Kidney tubule cell (primary cell): ENCODE data around the gene PALLD.
A peak's percentile ranks its signal among the peaks of the same experiment; 100 is the strongest.

Experiments
- DNase-seq: peaks from one replicate; pipeline ENCODE4 v3.0.0-alpha.2; 2018; ENCODE audit warnings: low spot score

PALLD gene

GRCh38 chr4:168734703-168735678 is 238.1 kb downstream of the PALLD start:
- no peak for DNase-seq

- no peak for DNase-seq
These were observed 238.9 kb downstream of the PALLD start for GRCh38 chr4:168735735-168736134.

GRCh38 chr4:168736860-168737805 is 240.3 kb downstream of the PALLD start:
- DNase-seq = no peak

GRCh38 chr4:168737806-168738172 is 240.9 kb downstream of the PALLD start:
- no peak for DNase-seq

DNA sequence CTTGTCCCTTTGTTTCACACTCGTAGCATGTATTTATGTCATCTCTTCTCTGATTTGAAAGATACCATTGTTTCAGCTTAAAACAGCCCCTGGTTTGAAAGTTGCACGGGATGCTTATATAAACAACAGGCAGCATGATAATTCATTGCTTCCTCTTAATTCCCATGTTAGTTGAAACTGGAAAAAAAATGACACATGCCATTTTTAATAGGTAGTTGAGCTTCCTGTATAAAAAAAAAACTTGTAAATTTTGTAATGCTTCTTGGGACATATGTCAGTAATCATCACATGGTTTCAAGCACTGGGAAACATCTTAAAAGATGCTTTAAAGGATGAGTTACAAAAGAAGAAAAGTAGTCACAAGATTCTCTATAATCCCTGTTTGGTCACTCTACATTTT is 243.0 kb downstream of the PALLD start:
- DNase-seq = no peak

DNA sequence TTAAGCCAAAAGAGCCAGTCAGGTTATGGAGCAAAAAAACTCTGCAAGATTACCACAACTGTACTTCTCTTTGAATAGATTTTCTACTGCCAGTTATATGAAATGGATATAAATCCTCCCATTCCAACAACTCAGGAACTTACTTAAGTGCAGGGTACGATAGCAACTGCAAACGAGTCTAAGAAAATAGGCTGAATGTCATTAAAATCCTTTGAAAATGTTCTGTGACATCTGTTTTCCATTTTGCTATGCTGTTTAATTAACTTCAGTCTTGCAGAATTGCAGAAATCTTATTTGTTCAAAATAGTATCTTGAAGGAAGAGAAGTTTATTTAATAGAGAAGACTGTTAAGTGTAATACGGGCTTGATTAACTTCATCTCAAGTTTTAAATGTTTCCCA is 243.8 kb downstream of the PALLD start:
- DNase-seq = no peak

- DNase-seq = no peak
These were observed 244.7 kb downstream of the PALLD start for GRCh38 chr4:168741281-168742173.

GRCh38 chr4:168743131-168743530 is 246.3 kb downstream of the PALLD start:
- no peak for DNase-seq

DNA sequence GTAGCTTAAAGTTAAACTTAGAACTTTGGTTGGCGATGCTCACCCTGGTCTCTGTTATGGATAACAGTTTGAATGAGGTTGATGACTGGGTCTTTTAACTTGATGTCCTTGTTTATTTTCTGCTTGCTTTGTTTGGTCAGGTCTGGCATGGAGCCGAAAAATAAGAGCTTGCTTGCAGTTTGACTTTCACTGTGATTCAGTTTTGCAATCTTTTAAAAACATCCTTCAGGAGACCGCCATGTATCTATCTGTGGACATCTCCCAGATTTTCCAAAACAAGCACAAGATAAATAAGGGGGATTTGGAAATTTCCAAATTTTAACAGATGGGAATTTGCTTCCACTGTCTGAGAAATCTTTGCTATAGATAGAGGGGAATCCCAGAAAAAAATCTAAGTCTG is 246.7 kb downstream of the PALLD start:
- DNase-seq = no peak

- DNase-seq = no peak
These were observed 247.2 kb downstream of the PALLD start for GRCh38 chr4:168744021-168744420.

DNA sequence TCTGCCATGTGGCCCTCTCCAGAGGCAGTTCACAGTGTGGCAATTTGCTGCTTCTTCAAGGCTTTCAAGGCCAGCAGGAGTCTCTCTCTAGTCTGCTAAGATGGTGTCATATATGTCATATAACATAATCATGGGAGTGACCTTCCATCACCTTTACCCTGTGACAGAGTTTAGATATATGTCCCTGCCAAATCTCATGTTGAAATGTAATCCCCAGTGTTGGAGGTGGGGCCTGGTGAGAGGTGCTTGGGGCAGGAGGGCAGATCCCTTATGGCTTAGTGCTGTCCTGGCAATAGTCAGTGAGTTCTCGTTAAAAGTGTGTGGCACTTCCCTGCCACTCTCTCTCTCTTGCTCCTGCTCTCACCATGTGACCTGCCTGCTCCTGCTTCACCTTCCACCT is 252.0 kb downstream of the PALLD start:
- no peak for DNase-seq

DNA sequence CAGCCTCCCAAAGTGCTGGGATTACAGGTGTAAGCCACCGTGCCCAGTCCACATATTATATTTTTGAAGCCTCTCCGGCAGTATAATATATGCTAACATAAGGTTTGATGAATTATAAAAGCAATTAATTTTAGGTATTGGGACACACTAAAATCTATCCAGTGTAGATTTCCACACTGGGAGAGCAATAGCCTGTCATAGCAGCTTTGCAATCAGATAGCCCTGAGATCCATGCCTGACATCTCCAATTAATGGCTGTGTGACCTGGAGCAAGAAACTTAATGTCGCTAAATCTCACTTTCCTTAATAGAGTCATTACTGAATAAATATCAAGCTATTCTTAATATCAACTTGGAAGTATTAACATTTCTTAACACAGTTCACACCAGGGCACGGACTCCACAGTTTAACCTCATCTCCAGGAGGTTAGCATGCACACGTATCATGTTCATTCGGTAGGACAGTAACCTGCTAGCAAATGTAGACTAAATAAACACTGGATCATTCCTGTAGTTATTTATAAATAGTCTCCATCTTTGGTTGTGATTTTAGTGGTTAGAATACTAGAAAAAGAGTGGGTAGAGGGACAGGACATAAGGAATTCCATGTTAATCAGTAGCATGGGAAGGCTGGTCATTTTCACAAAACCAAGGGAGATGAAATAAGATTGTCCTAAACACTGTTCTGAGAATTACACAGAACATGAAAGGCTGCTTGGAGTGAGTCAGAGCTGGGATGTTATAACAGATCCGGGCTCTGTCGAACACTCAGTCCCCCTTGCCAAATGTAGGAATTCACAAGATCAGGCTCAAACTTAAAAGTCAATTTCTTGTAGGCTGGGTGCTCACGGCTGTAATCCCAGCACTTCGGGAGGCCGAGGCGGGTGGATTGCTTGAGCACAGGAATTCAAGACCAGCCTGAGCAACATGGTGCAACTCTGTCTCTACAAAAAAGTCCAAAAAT is 254.7 kb downstream of the PALLD start:
- DNase-seq = peak; percentile 33

DNA sequence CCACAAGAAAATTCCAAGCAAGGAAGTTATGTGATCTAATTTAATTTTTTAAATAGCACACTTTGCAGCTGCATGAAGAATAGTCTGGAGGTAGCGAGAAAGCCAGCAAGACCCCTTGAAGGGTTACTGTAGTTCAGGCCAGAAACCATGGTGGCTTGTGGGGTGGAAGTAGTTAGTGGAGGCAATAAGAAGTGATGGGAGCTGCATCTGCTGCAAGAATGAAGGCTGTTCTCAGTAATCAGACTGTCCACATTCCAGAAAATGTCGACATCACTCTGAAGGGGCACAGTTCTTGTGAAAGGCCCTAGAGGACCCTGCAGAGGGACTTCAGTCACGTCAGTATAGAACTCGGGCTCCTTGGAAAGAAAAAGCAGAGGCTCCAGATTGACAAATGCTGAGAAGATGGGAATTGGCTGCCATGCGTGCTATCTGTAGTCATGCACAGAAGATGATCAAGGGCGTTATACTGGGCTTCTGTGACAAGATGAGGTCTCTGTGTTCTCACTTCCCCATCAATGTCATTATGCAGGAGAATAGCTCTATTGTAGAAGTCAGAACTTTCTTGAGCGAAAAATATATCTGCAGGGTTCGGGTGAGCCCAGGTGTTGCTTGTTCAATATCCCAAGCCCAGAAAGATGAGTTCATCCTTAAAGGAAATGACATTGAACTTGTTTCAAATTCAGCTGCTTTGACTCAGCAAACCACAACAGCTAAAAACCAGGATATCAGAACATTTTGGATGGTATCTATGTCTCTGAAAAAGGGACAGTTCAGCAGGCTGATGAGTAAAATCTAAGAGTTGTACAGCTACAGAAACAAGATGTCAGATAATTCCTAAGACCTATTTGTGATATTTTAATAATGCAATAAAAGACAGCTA is 259.0 kb downstream of the PALLD start:
- DNase-seq = peak; percentile 66

- DNase-seq = peak; percentile 64
These were observed 260.6 kb downstream of the PALLD start for GRCh38 chr4:168757500-168757899.

- peak; percentile 98 for DNase-seq
These were observed 261.6 kb downstream of the PALLD start for GRCh38 chr4:168758351-168758876.

DNA sequence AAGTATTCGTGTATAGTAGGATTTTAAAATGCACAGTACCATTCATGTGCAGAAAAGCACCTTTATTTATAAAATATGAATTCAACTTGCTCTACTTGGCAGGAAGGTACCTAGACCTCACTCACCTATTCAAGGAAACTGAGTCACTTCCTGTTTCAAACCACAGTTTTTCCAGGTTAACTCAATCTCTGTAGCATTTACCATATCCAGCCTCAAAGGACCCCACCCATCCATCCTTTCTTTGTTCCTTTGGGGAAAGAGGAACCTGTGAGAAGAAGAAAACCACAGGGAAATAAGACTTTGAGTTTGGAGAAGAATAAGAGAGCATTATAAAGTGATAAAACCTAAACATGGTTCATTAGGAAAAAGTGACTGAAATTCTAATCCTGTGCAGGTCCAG is 262.5 kb downstream of the PALLD start:
- peak; percentile 78 for DNase-seq

DNA sequence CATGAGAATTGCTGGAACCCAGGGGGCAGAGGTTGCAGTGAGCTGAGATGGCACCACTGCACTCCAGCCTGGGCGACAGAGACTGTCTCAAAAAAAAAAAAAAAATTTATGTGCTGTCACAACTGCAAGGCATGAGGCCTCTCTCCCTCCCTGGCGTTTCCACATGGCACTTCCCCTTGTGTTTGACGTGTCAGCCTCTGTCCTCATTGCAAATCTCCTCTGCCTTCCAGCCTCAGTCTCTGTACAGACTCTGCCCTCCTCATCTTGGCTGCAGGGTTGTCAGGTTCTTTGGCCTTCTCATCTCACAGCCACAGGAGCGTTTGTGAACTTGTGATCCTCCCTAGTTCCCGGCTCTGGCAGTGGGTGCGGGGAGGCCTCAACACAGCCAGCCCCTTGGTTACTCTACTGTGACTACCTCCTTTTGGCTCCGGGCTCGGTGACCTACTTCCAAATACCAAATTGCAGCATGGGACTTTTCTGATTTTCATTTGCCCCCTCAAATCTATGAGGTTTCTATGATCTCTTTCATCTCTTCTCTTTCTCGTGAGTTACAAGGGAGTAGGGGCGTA is 263.2 kb downstream of the PALLD start:
- no peak for DNase-seq

- no peak for DNase-seq
These were observed 264.2 kb downstream of the PALLD start for GRCh38 chr4:168761066-168761465.

- no peak for DNase-seq
These were observed 268.5 kb downstream of the PALLD start for GRCh38 chr4:168765322-168765721.
